Measurements from ENCODE around the gene TYW1B.
"Not testable (repeated sequence)": the region's sequence is repeated elsewhere in the genome, so short reads cannot be mapped to it uniquely, and the experiment has no call there.

TYW1B gene

DNA sequence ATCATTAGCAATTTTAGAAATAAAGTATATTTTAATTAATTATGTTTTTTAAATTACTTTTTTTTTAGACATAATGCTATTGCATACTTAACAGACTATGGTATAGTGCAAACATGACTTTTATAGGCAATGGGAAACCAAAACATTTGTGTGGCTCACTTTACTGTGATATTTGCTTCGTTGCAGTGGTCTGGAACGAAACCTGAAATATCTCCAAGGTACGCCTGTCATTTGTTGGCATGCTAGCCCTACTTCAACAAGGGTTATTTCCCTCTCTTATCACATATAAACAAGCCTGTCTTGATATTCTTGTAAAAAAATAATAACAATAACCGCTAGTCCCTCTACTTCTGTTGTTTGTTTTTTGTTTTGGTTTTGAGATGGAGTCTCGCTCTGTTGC, 74.2 kb downstream of the TYW1B start:
- H3K27ac Mint-ChIP-seq: no peak overlapping the region
- H3K4me3 Mint-ChIP-seq: no peak overlapping the region
- no peaks in the 10 kb centered on the region for H3K4me1 Mint-ChIP-seq (ENCODE audit: low read depth)
- peaks cover 6% of the 10 kb centered on the region for H3K36me3 Mint-ChIP-seq (ENCODE audit: low read depth)
- no peaks in the 10 kb centered on the region for H3K27me3 Mint-ChIP-seq (ENCODE audit: low read depth)
- DNase-seq (ENCODE audit: low spot score): no peak
- H3K9me3 Mint-ChIP-seq: peaks cover 14% of the 10 kb centered on the region

GRCh38 chr7:72753229-72753628, 74.8 kb downstream of the TYW1B start:
- H3K36me3 Mint-ChIP-seq (ENCODE audit: low read depth); H3K27ac Mint-ChIP-seq; H3K4me1 Mint-ChIP-seq (ENCODE audit: low read depth); H3K9me3 Mint-ChIP-seq; H3K4me3 Mint-ChIP-seq; H3K27me3 Mint-ChIP-seq (ENCODE audit: low read depth); DNase-seq (ENCODE audit: low spot score): not testable (repeated sequence)

DNA sequence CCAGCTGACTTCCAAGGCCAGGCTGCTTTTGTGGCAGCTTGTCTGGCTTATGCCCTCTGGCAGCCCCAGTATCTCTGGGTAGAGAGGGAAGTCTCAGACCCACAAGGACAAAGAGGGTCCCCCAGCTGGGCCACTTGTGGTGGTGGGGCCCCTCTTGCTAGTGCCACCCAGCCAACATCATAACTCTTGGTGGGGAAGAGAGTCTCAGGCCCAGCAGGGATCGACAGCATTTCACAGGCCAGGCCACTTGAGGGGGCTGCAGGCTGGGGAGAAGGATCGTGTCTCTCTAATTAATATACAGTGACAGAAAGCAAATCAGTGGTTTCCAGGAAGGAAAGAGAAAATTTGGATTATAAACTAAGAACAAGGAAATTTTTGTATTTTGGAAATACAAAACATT, 76.0 kb downstream of the TYW1B start:
- Mint-ChIP-seq H3K36me3 (ENCODE audit: low read depth) (peaks cover 1% of the 10 kb centered on the region), H3K9me3 (peaks cover 3% of the 10 kb centered on the region), H3K27ac (no peak overlapping the region), H3K27me3 (ENCODE audit: low read depth) (no peaks in the 10 kb centered on the region), H3K4me3 (no peak overlapping the region), H3K4me1 (ENCODE audit: low read depth) (no peaks in the 10 kb centered on the region)
- DNase-seq (ENCODE audit: low spot score): no peak

- H3K4me3 Mint-ChIP-seq: no peak overlapping the region
- H3K27me3 Mint-ChIP-seq (ENCODE audit: low read depth): no peaks in the 10 kb centered on the region
- H3K4me1 Mint-ChIP-seq (ENCODE audit: low read depth): no peaks in the 10 kb centered on the region
- H3K27ac Mint-ChIP-seq: no peak overlapping the region
- H3K9me3 Mint-ChIP-seq: no peaks in the 10 kb centered on the region
- DNase-seq (ENCODE audit: low spot score): no peak
- H3K36me3 Mint-ChIP-seq (ENCODE audit: low read depth): no peaks in the 10 kb centered on the region
Observed at GRCh38 chr7:72751378-72751777, 76.6 kb downstream of the TYW1B start.

DNA sequence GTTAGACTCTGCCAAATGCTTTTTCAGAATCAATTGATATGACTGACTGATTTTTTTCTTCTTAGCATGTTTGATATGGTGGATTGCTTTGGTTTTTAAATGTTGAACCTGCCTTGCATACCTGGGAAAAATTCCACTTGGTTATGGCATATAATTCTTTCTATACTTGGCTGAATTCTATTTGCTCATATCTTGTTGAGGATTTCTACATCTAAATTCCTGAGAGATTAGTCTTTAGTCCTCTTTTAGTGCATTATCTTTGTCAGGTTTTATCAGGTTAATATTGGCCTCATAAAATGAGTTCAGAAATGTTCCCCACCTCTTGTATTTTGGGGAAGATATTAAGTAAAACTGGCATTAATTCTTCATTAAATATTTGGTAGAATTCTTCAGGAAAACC, 79.4 kb downstream of the TYW1B start:
- not testable (repeated sequence) for H3K36me3 Mint-ChIP-seq (ENCODE audit: low read depth); H3K27me3 Mint-ChIP-seq (ENCODE audit: low read depth); DNase-seq (ENCODE audit: low spot score); H3K9me3 Mint-ChIP-seq; H3K4me1 Mint-ChIP-seq (ENCODE audit: low read depth); H3K27ac Mint-ChIP-seq; H3K4me3 Mint-ChIP-seq

DNA sequence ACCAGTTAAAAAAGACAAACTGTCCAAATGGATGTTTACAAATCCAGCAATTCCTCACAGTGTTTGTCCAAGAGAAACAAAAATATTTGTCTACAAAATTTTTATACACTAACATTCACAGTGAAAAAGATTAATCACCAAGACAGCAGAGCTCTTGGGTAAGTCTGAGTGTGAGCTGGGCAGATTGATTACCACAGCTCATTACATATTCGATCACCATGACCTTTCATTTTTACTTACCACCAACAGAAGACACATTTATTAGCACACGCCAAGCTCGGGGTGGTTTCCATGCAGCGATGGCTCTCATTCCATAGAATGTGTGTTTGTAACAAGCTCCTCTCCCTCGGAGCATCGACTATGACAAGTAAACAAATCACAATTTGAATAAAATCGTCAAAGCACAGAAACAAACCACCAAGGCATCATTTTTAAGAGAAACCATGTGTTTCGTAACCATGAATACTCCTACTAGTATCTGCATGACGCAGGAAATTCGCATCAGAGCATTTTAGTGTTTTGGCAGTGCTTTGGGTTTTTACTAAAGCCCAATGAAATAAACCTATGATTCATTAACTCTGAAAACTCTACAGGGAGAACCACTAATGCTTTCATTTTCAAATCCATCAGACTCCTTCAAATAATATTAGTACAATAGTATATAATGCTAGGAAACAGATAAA, 83.6 kb downstream of the TYW1B start:
- not testable (repeated sequence) for H3K4me1 Mint-ChIP-seq (ENCODE audit: low read depth); H3K27ac Mint-ChIP-seq; H3K4me3 Mint-ChIP-seq; H3K27me3 Mint-ChIP-seq (ENCODE audit: low read depth); DNase-seq (ENCODE audit: low spot score)
- Mint-ChIP-seq H3K9me3 (peaks cover 16% of the 10 kb centered on the region), H3K36me3 (ENCODE audit: low read depth) (peaks cover 21% of the 10 kb centered on the region)

- H3K4me3 Mint-ChIP-seq; H3K4me1 Mint-ChIP-seq (ENCODE audit: low read depth); H3K27me3 Mint-ChIP-seq (ENCODE audit: low read depth); H3K27ac Mint-ChIP-seq; DNase-seq (ENCODE audit: low spot score): not testable (repeated sequence)
- Mint-ChIP-seq H3K36me3 (ENCODE audit: low read depth) (peaks cover 21% of the 10 kb centered on the region), H3K9me3 (peaks cover 16% of the 10 kb centered on the region)
Observed at GRCh38 chr7:72743801-72744200, 84.2 kb downstream of the TYW1B start.

GRCh38 chr7:72739716-72740115, 88.3 kb downstream of the TYW1B start:
- H3K27ac Mint-ChIP-seq; H3K4me1 Mint-ChIP-seq (ENCODE audit: low read depth); H3K4me3 Mint-ChIP-seq; DNase-seq (ENCODE audit: low spot score); H3K27me3 Mint-ChIP-seq (ENCODE audit: low read depth): not testable (repeated sequence)
- Mint-ChIP-seq H3K9me3 (peaks cover 39% of the 10 kb centered on the region), H3K36me3 (ENCODE audit: low read depth) (peaks cover 31% of the 10 kb centered on the region)

DNA sequence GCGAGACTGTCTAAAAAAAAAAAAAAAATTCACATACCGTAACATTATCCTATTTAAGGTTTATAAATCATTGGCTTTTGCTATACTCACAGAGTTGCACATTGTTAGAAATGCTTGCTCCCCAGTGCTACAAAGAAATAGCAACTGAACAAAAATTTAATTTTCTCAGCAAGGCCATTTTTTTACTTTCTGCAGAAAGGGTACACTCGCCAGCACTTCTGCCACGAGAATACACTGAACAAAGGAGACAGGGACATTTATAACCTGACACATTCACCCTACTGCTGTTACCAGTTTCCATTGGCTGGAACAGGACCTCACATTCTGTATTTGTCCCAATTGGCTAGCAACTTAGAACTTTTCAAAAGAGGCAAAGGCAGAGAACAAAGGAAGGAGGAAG, 92.1 kb downstream of the TYW1B start:
- H3K36me3 Mint-ChIP-seq (ENCODE audit: low read depth): peaks cover 22% of the 10 kb centered on the region
- H3K4me3 Mint-ChIP-seq: not testable (repeated sequence)

DNA sequence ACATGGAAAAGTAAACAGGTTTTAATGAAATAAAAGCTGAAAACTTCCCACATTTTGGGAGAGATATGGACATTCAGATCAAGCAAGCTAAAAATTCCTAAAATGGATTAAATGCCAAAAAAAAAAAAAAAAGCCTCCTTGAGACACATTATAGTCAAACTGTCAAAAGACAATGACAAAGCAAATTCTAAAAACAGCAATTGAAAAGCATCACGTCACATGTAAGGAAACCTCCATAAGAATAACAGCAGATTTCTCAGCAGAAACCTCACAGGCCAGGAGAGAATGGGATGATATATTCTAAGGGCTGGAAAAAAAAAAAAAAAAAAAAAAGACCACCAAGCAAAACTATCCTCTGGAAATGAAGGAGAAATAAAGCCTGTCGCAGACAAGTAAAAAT, 97.2 kb downstream of the TYW1B start:
- H3K27ac Mint-ChIP-seq; H3K4me1 Mint-ChIP-seq (ENCODE audit: low read depth); H3K27me3 Mint-ChIP-seq (ENCODE audit: low read depth); H3K4me3 Mint-ChIP-seq; DNase-seq (ENCODE audit: low spot score): not testable (repeated sequence)
- Mint-ChIP-seq H3K36me3 (ENCODE audit: low read depth) (peaks cover 19% of the 10 kb centered on the region), H3K9me3 (peaks cover 47% of the 10 kb centered on the region)

More for the DNA sequence above, 92.1 kb downstream of the TYW1B start:
- H3K4me1 Mint-ChIP-seq (ENCODE audit: low read depth); H3K27ac Mint-ChIP-seq; DNase-seq (ENCODE audit: low spot score); H3K27me3 Mint-ChIP-seq (ENCODE audit: low read depth): not testable (repeated sequence)
- peaks cover 55% of the 10 kb centered on the region for H3K9me3 Mint-ChIP-seq

DNA sequence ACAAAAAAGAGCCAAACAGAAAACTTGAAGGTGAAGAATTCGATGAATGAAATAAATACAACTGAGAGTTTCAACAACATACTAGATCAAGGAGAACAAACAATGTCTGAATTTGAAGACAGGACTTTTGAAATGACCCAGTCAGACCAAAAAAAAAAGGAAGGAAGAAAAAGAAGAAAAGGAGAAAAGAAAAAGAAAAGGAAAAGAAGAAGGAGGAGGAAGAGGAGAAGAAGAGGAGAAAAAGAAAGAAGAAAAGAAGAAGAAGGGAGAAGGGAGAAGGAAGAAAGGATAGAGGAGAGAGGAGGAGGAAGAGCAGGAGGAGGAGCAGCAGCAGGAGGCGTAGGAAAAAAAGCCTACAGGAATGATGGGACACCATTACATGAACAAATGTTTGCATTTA, 97.6 kb downstream of the TYW1B start:
- H3K27me3 Mint-ChIP-seq (ENCODE audit: low read depth); H3K4me1 Mint-ChIP-seq (ENCODE audit: low read depth); DNase-seq (ENCODE audit: low spot score); H3K4me3 Mint-ChIP-seq; H3K27ac Mint-ChIP-seq: not testable (repeated sequence)
- H3K36me3 Mint-ChIP-seq (ENCODE audit: low read depth): peaks cover 19% of the 10 kb centered on the region
- peaks cover 47% of the 10 kb centered on the region for H3K9me3 Mint-ChIP-seq

GRCh38 chr7:72729130-72729529, 98.9 kb downstream of the TYW1B start:
- H3K4me3 Mint-ChIP-seq; DNase-seq (ENCODE audit: low spot score); H3K27me3 Mint-ChIP-seq (ENCODE audit: low read depth); H3K4me1 Mint-ChIP-seq (ENCODE audit: low read depth); H3K27ac Mint-ChIP-seq: not testable (repeated sequence)
- peaks cover 37% of the 10 kb centered on the region for H3K9me3 Mint-ChIP-seq
- H3K36me3 Mint-ChIP-seq (ENCODE audit: low read depth): peaks cover 14% of the 10 kb centered on the region

GRCh38 chr7:72722694-72723093, 105.3 kb downstream of the TYW1B start:
- not testable (repeated sequence) for H3K9me3 Mint-ChIP-seq; H3K4me1 Mint-ChIP-seq (ENCODE audit: low read depth); H3K36me3 Mint-ChIP-seq (ENCODE audit: low read depth); DNase-seq (ENCODE audit: low spot score); H3K27me3 Mint-ChIP-seq (ENCODE audit: low read depth); H3K4me3 Mint-ChIP-seq; H3K27ac Mint-ChIP-seq

- not testable (repeated sequence) for DNase-seq (ENCODE audit: low spot score); H3K27ac Mint-ChIP-seq; H3K9me3 Mint-ChIP-seq; H3K27me3 Mint-ChIP-seq (ENCODE audit: low read depth); H3K4me1 Mint-ChIP-seq (ENCODE audit: low read depth); H3K4me3 Mint-ChIP-seq; H3K36me3 Mint-ChIP-seq (ENCODE audit: low read depth)
Observed at GRCh38 chr7:72720890-72721289, 107.1 kb downstream of the TYW1B start.

DNA sequence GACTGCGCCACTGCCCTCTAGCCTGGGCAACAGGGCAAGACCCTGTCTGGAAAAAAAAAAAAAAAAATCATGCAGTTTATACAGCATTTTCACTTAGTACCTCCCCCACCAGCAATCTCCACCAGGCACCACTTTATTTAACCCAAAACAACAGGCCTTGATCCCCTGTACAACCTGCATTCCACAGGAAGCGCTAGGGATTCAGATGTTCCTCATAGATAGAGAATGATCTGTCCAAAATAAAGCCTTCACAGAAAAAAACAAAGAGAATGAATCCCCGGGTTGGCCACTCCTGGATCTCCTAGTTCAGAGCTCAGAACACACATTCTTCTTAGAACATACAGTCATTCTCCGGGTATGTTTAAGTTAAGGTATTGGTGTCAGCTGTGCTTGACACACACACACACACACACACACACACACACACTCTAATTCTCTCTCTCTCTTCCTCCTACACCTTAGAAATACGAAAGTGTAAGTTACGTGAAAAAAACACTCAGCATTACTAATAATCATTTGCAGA, 110.7 kb downstream of the TYW1B start:
- H3K27ac Mint-ChIP-seq; H3K4me1 Mint-ChIP-seq (ENCODE audit: low read depth); H3K4me3 Mint-ChIP-seq; DNase-seq (ENCODE audit: low spot score); H3K9me3 Mint-ChIP-seq; H3K27me3 Mint-ChIP-seq (ENCODE audit: low read depth); H3K36me3 Mint-ChIP-seq (ENCODE audit: low read depth): not testable (repeated sequence)

All from T-helper 2 cell treated with Interferon-gamma antibody and Interleukin-4, amounts not matched to agents 5 μg/mL and 100 μg/mL, for 36 hours (primary cell).